Globus pallidus (tissue), 1 donor: ENCODE data around the gene CLPTM1.
"Not testable (repeated sequence)": the region's sequence is repeated elsewhere in the genome, so short reads cannot be mapped to it uniquely, and the experiment has no call there.

ENCODE experiments used
- DNase-seq: peaks from one replicate; pipeline ENCODE4 v3.0.0-alpha.2; 2015; ENCODE audit warnings: low spot score

The CLPTM1 gene

GRCh38 chr19:44974857-44975256 is 19.7 kb downstream of the CLPTM1 start:
- no peak for DNase-seq

DNA sequence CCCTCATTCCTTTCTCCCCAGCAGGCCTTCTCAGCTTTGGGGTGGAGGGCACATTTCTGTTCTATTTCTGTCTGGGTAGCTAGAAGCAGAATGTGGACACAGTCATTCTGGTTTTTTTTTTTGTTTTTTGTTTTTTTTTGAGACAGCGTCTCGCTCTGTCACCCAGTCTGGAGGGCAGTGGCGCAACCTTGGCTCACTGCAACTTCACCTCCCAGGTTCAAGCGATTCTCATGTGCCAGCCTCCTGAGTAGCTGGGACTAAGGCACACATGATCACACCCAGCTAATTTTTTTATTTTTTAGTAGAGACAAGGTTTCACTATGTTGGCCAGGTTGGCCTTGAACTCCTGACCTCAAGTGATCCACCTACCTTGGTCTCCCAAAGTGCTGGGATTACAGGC is 20.3 kb downstream of the CLPTM1 start:
- no peak for DNase-seq

GRCh38 chr19:44984005-44984404 is 28.8 kb downstream of the CLPTM1 start:
- DNase-seq = no peak

GRCh38 chr19:44985445-44985844 is 30.3 kb downstream of the CLPTM1 start:
- no peak for DNase-seq

DNA sequence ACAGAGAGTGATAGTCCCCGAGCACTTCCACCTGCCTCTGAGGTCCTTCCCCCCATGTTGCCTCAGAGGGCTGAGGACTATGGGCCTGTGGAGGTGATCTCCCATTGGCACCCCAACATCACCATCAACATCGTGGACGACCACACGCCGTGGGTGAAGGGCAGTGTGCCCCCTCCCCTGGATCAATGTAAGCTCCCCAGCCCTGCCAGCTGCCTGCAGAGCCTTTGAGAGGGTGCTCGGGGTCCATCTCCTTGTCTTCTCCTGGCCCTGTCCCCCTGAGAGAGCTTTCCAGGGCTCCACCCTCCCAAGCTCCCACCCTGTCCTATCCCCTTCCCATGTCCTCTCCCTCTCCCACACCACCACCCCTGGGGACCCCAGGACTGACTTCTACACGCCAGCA is 31.2 kb downstream of the CLPTM1 start:
- no peak for DNase-seq

- DNase-seq = no peak
Observed at GRCh38 chr19:44987148-44987675, 32.0 kb downstream of the CLPTM1 start.

GRCh38 chr19:44988273-44988672 is 33.1 kb downstream of the CLPTM1 start:
- DNase-seq = no peak

DNA sequence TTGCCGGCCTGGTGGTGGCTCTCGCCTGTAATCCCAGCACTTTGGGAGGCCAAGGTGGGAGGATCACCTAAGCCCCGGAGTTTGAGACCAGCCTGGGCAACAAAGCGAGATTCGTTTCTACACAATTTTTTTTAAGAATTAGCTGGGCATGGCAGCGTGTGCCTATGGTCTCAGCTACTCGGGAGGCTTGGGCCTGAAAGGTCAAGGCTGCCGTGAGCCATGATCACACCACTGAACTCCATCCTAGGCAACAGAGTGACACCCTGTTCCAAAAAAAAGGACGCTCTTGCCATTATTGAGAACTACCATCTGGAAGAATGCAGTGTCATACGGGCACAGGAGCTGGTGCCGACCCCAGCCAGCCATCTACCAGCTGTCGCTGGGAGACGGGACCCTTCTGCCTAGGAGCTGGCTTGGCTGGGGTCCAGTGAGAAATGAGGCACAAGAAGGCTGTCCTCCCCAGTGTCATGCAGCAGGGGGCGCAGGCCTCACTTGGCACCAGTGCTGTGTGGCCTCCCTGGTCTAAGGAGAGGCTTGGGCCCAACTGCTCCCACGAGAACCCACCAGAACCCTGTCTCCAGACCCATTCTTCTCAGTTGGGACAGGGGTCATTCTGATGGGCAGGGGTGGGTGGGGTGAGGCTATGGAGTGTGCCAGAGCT is 33.8 kb downstream of the CLPTM1 start:
- peak; percentile 31 for DNase-seq

DNA sequence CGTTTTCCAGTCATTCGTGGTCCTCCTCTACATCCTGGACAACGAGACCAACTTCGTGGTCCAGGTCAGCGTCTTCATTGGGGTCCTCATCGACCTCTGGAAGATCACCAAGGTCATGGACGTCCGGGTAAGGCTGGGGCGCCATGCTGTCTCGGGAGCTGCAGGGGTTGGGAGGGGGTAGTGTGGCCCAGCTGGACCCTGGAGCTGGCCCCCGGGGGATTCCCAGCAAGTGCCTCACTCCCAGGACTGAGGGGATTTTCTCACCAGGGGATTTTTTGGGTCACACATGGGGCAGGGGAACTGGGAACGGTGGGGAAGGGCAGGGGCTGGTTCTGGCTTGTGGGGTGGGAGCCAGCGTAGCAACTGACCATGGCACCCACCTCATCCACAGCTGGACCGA is 35.3 kb downstream of the CLPTM1 start:
- no peak for DNase-seq

GRCh38 chr19:44990966-44991365 is 35.8 kb downstream of the CLPTM1 start:
- DNase-seq = no peak

- no peak for DNase-seq
Observed at GRCh38 chr19:44992336-44993163, 37.4 kb downstream of the CLPTM1 start.

DNA sequence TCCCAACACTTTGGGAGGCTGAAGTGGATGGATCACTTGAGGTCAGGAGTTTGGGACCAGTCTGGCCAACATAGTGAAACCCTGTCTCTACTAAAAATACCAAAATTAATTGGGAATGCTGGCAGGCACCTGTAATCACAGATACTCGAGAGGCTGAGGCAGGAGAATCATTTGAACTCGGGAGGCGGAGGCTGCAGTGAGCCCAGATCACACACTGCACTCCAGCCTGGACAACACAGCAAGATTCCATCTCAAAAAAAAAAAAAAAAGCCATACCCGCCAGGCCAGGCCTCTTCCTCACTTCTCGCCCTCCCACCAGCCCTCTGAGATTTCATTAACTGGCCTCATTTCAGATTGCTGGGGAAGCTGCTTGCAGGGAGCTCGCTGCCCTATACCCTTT is 38.3 kb downstream of the CLPTM1 start:
- DNase-seq = no peak

- DNase-seq = no peak
Observed at GRCh38 chr19:44993926-44994537, 38.9 kb downstream of the CLPTM1 start.

DNA sequence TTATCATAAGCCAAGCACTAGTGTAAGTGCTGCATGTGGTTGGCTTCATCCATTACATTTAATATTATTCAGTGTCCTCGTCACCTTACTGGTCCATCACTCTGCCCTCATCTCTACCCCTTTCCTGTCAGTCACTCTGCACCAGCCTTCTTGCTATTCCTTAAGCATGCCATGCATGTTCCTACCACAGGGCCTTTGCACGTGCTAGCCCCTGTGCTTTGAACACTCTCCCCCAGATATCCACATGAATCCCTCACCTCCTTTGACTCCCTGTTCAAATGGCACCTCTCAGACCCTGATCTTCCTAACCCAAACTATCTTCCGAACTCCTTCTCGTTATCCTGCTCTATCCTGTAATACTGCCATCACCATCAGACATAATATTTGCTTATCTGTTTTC is 42.8 kb downstream of the CLPTM1 start:
- no peak for DNase-seq

- not testable (repeated sequence) for DNase-seq
Observed at GRCh38 chr19:44999131-44999925, 44.1 kb downstream of the CLPTM1 start.

DNA sequence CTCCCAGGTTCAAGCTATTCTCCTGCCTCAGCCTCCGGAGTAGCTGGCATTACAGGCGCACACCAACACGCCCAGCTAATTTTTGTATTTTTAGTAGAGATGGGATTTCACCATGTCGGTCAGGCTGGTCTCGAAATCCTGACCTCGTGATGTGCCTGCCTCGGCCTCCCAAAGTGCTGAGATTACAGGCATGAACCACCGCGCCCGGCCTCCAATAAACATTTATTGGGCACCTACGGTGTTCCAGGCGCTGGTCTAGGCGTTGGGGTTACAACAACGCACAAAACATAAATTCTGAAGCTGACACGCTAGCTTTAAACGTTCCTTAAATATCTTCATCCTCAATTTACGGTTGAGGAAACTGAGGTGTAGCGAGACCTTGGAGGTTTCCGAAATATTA is 45.5 kb downstream of the CLPTM1 start:
- DNase-seq = not testable (repeated sequence)

DNA sequence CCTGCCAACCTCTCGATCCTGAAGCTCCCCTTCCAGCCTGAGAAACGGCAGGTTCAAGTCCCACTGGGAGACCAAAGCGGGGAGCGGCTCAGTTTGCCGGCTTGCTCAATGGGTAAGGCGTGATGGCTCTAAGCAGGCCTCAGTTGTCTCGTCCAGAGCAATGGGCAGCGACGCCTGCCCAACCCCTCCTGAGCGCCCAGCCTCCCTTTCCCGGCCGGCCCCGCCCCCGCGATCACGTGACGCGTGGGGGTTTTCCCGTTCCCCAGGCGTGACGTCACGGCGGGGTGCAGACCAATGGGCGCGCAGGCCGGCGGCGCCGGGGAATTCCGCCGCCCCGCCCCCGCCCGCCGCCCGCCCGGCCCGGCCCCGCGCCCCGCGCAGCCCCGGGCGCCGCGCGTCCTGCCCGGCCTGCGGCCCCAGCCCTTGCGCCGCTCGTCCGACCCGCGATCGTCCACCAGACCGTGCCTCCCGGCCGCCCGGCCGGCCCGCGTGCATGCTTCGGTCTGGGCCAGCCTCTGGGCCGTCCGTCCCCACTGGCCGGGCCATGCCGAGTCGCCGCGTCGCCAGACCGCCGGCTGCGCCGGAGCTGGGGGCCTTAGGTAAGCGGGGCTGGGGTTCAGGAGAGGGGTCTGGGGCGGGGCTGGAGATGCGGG is 46.0 kb downstream of the CLPTM1 start, which contains the start of gene RELB:
RELB (plus strand) TSS at position 378 of the 653 bp plus-strand sequence; CDS start at position 494, 116 bp downstream.
- peak; percentile 85 for DNase-seq

- DNase-seq = no peak
Observed at GRCh38 chr19:45003485-45003884, 48.3 kb downstream of the CLPTM1 start.

GRCh38 chr19:45005787-45006186 is 50.6 kb downstream of the CLPTM1 start:
- DNase-seq = no peak

GRCh38 chr19:45008552-45008951 is 53.4 kb downstream of the CLPTM1 start:
- no peak for DNase-seq

- no peak for DNase-seq
Observed at GRCh38 chr19:45009625-45010255, 54.6 kb downstream of the CLPTM1 start.
